Measurements from ENCODE around the gene SFRP2. TPM values are rescaled to one million over a fixed set of nuclear protein-coding genes. Genes with fewer than 3 reads are reported as not detected.

The SFRP2 gene
- total RNA-seq, 1 donor from 2014 or later: 49.8 TPM

GRCh38 chr4:153809307-153809706 is 20.4 kb upstream of the SFRP2 start:
- H3K9me3 ChIP-seq: no peaks in the 10 kb centered on the region
- H3K27ac ChIP-seq: no peak overlapping the region
- H3K27me3 ChIP-seq: no peaks in the 10 kb centered on the region
- no peak overlapping the region for H3K4me3 ChIP-seq
- H3K4me1 ChIP-seq: no peaks in the 10 kb centered on the region
- no peak for TF ChIP-seq CTCF (IDR thresholded peaks at IDR 0.05)
- no peak for TF ChIP-seq POLR2AphosphoS5 (IDR thresholded peaks at IDR 0.05; ENCODE audit: insufficient read depth in 1 of 2, low read depth in 1 of 2)
- TF ChIP-seq POLR2A (IDR thresholded peaks at IDR 0.05): no peak
- DNase-seq (ENCODE audit: extremely low spot score in 2 of 2): no peak
- intact Hi-C loops (cut with DNase I): no loop called here
- H3K36me3 ChIP-seq: no peaks in the 10 kb centered on the region

GRCh38 chr4:153808175-153808574 is 19.3 kb upstream of the SFRP2 start:
- Histone ChIP-seq H3K36me3 (no peaks in the 10 kb centered on the region), H3K4me3 (no peak overlapping the region), H3K9me3 (no peaks in the 10 kb centered on the region), H3K27ac (no peak overlapping the region), H3K4me1 (no peaks in the 10 kb centered on the region), H3K27me3 (no peaks in the 10 kb centered on the region)
- no peak for DNase-seq (ENCODE audit: extremely low spot score in 2 of 2)
- TF ChIP-seq POLR2AphosphoS5 (IDR thresholded peaks at IDR 0.05; ENCODE audit: insufficient read depth in 1 of 2, low read depth in 1 of 2): no peak
- intact Hi-C loops (cut with DNase I): no loop called here

GRCh38 chr4:153806073-153806472 is 17.2 kb upstream of the SFRP2 start:
- intact Hi-C loops (cut with DNase I): no loop called here
- H3K36me3 ChIP-seq: no peaks in the 10 kb centered on the region
- no peak overlapping the region for H3K27ac ChIP-seq
- no peak overlapping the region for H3K4me3 ChIP-seq
- no peak for DNase-seq (ENCODE audit: extremely low spot score in 2 of 2)
- no peaks in the 10 kb centered on the region for H3K27me3 ChIP-seq
- TF ChIP-seq CTCF (IDR thresholded peaks at IDR 0.05): no peak
- TF ChIP-seq POLR2A (IDR thresholded peaks at IDR 0.05): no peak
- no peak for TF ChIP-seq POLR2AphosphoS5 (IDR thresholded peaks at IDR 0.05; ENCODE audit: insufficient read depth in 1 of 2, low read depth in 1 of 2)
- H3K9me3 ChIP-seq: no peaks in the 10 kb centered on the region
- H3K4me1 ChIP-seq: no peaks in the 10 kb centered on the region

GRCh38 chr4:153804722-153805121 is 15.8 kb upstream of the SFRP2 start:
- Histone ChIP-seq H3K36me3 (no peaks in the 10 kb centered on the region), H3K9me3 (no peaks in the 10 kb centered on the region), H3K27me3 (no peaks in the 10 kb centered on the region), H3K27ac (no peak overlapping the region), H3K4me1 (no peaks in the 10 kb centered on the region), H3K4me3 (no peak overlapping the region)
- TF ChIP-seq CTCF (IDR thresholded peaks at IDR 0.05) (no peak), POLR2AphosphoS5 (IDR thresholded peaks at IDR 0.05; ENCODE audit: insufficient read depth in 1 of 2, low read depth in 1 of 2) (no peak), POLR2A (IDR thresholded peaks at IDR 0.05) (no peak)
- no peak for DNase-seq (ENCODE audit: extremely low spot score in 2 of 2)
- intact Hi-C loops (cut with DNase I): no loop called here

GRCh38 chr4:153799694-153800074 is 10.8 kb upstream of the SFRP2 start:
- no peaks in the 10 kb centered on the region for H3K27me3 ChIP-seq
- TF ChIP-seq POLR2A (IDR thresholded peaks at IDR 0.05) (no peak), CTCF (IDR thresholded peaks at IDR 0.05) (no peak), POLR2AphosphoS5 (IDR thresholded peaks at IDR 0.05; ENCODE audit: insufficient read depth in 1 of 2, low read depth in 1 of 2) (no peak)
- no peak overlapping the region for H3K27ac ChIP-seq
- H3K4me1 ChIP-seq: no peaks in the 10 kb centered on the region
- no peak for DNase-seq (ENCODE audit: extremely low spot score in 2 of 2)
- no peak overlapping the region for H3K4me3 ChIP-seq
- H3K9me3 ChIP-seq: no peaks in the 10 kb centered on the region
- intact Hi-C loops (cut with DNase I): no loop called here
- H3K36me3 ChIP-seq: no peaks in the 10 kb centered on the region
